ENCODE measurements around the gene PBLD. TPM values are rescaled to one million over a fixed set of nuclear protein-coding genes. Genes with fewer than 3 reads are reported as not detected.
A peak's percentile ranks its signal among the peaks of the same experiment; 100 is the strongest.

Gene PBLD
- total RNA-seq, 1 experiment from 2014 or later, result 2.4 TPM

DNA sequence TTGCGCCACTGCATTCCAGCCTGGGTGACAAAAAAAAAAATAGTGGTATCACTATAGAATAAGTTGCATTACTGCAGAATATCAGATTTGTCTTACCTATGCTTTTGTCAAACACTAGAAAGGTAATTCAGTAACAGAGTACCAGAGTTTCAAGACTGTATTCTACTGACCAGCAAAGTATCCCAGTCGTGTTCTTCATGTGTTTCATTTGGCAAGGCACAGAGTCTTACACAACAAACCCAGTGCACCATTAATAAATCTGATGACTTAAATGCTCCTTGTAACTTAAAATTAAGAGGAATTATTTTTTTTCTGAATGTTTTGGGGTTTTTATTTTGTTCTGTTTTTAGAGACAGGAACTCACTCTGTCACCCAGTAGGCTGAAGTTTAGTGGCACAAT is 34.4 kb upstream of the PBLD start:
- Mint-ChIP-seq H3K27me3 (ENCODE audit: low read depth) (no peaks in the 10 kb centered on the region), H3K4me1 (no peaks in the 10 kb centered on the region), H3K27ac (no peak overlapping the region), H3K36me3 (peaks cover 18% of the 10 kb centered on the region), H3K4me3 (no peak overlapping the region), H3K9me3 (peaks cover 10% of the 10 kb centered on the region)
- TF ChIP-seq CREB1 (CRISPR knock-in tag; IDR thresholded peaks at IDR 0.05), result no peak
- TF ChIP-seq SMAD4 (CRISPR knock-in tag; IDR thresholded peaks at IDR 0.05), result no peak
- TF ChIP-seq, protein P1, sequence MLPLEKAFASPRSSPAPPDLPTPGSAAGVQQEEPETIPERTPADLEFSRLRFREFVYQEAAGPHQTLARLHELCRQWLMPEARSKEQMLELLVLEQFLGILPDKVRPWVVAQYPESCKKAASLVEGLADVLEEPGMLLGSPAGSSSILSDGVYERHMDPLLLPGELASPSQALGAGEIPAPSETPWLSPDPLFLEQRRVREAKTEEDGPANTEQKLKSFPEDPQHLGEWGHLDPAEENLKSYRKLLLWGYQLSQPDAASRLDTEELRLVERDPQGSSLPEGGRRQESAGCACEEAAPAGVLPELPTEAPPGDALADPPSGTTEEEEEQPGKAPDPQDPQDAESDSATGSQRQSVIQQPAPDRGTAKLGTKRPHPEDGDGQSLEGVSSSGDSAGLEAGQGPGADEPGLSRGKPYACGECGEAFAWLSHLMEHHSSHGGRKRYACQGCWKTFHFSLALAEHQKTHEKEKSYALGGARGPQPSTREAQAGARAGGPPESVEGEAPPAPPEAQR (CRISPR knock-in tag; IDR thresholded peaks at IDR 0.05), result no peak
- no peak for TF ChIP-seq TP53 (CRISPR knock-in tag; IDR thresholded peaks at IDR 0.05)
- TF ChIP-seq ATF6 (CRISPR knock-in tag; IDR thresholded peaks at IDR 0.05), result no peak
- no peak for TF ChIP-seq JUN (CRISPR knock-in tag; IDR thresholded peaks at IDR 0.05)
- no peak for TF ChIP-seq ZNF423 (CRISPR knock-in tag; IDR thresholded peaks at IDR 0.05)
- TF ChIP-seq IRF2 (CRISPR knock-in tag; IDR thresholded peaks at IDR 0.05; ENCODE audit: borderline replicate concordance, low read depth), result no peak
- TF ChIP-seq ZNF121 (CRISPR knock-in tag; IDR thresholded peaks at IDR 0.05), result no peak
- no peak for TF ChIP-seq ESRRA (CRISPR knock-in tag; IDR thresholded peaks at IDR 0.05; ENCODE audit: borderline replicate concordance)
- no peak for TF ChIP-seq NFE2L1 (CRISPR knock-in tag; IDR thresholded peaks at IDR 0.05)
- TF ChIP-seq ZNF416 (CRISPR knock-in tag; IDR thresholded peaks at IDR 0.05), result no peak
- no peak for TF ChIP-seq ZNF317 (CRISPR knock-in tag; IDR thresholded peaks at IDR 0.05; ENCODE audit: borderline replicate concordance, low read depth)
- no peak for TF ChIP-seq ATF2 (CRISPR knock-in tag; IDR thresholded peaks at IDR 0.05; ENCODE audit: borderline replicate concordance, low read depth)
- no peak for TF ChIP-seq ELF4 (CRISPR knock-in tag; IDR thresholded peaks at IDR 0.05; ENCODE audit: low read depth)
- ChIA-PET CTCF (no interaction called here), POLR2A (no interaction called here)
- DNase-seq (ENCODE audit: low spot score), result no peak
- ATAC-seq, result no peak

GRCh38 chr10:68366600-68366999 is 33.9 kb upstream of the PBLD start:
- TF ChIP-seq HMGA2 (CRISPR knock-in tag; IDR thresholded peaks at IDR 0.05), result peak; percentile 91
- TF ChIP-seq NR3C1 (CRISPR knock-in tag; conservative IDR thresholded peaks at IDR 0.05; ENCODE audit: low read depth), result no peak
- TF ChIP-seq ZNF396 (CRISPR knock-in tag; IDR thresholded peaks at IDR 0.05; ENCODE audit: borderline replicate concordance), result no peak
- H3K27ac Mint-ChIP-seq, result no peak overlapping the region
- ChIA-PET POLR2A (no interaction called here), CTCF (no interaction called here)
- peaks cover 8% of the 10 kb centered on the region for H3K9me3 Mint-ChIP-seq
- DNase-seq (ENCODE audit: low spot score) (no peak), ATAC-seq (no peak)
- no peaks in the 10 kb centered on the region for H3K4me1 Mint-ChIP-seq
- no peaks in the 10 kb centered on the region for H3K27me3 Mint-ChIP-seq (ENCODE audit: low read depth)
- no peak overlapping the region for H3K4me3 Mint-ChIP-seq
- H3K36me3 Mint-ChIP-seq, result peaks cover 13% of the 10 kb centered on the region

DNA sequence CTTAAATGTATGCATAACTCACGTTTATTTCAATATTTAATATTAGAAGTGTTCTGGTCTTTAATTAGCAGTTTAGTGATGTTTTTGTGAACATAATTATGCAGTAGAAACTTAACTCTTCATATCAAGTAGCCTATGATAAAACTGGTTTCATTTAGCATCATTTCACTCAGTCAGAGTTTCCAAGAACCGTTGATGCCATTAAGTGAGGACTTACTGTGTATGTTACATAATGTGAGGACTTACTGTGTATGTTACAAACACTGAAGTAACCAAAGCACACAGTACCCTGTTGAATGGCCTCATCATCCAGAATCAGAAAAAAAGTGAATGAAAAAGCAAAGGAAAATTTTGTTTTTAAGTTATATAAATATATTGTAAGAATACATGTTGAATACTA is 32.9 kb upstream of the PBLD start:
- H3K27me3 Mint-ChIP-seq (ENCODE audit: low read depth), result no peaks in the 10 kb centered on the region
- H3K9me3 Mint-ChIP-seq, result peaks cover 3% of the 10 kb centered on the region; the same call in 1 of the 2 replicates
- no peak overlapping the region for H3K27ac Mint-ChIP-seq
- ChIA-PET POLR2A (no interaction called here), CTCF (interaction anchor here (0.7 to 1.0 kb wide), 2 partner anchors 17 to 40 kb away, joined by 3 to 7 read pairs; no protein-coding TSS in a partner anchor)
- DNase-seq (ENCODE audit: low spot score) (no peak), ATAC-seq (no peak)
- H3K4me3 Mint-ChIP-seq, result no peak overlapping the region
- H3K36me3 Mint-ChIP-seq, result peaks cover 6% of the 10 kb centered on the region
- H3K4me1 Mint-ChIP-seq, result no peaks in the 10 kb centered on the region
- TF ChIP-seq NR2C2 (CRISPR knock-in tag; IDR thresholded peaks at IDR 0.05) (no peak), FOXK1 (CRISPR knock-in tag; IDR thresholded peaks at IDR 0.05) (no peak), ETV6 (CRISPR knock-in tag; IDR thresholded peaks at IDR 0.05) (no peak), CBFB (CRISPR knock-in tag; IDR thresholded peaks at IDR 0.05; ENCODE audit: low read depth) (no peak), FOXP1 (CRISPR knock-in tag; IDR thresholded peaks at IDR 0.05; ENCODE audit: borderline replicate concordance) (no peak), NR1H2 (CRISPR knock-in tag; IDR thresholded peaks at IDR 0.05) (no peak), AR (CRISPR knock-in tag; IDR thresholded peaks at IDR 0.05) (no peak), KAT7 (CRISPR knock-in tag; IDR thresholded peaks at IDR 0.05; ENCODE audit: borderline replicate concordance) (no peak)
- TF ChIP-seq, protein P2, sequence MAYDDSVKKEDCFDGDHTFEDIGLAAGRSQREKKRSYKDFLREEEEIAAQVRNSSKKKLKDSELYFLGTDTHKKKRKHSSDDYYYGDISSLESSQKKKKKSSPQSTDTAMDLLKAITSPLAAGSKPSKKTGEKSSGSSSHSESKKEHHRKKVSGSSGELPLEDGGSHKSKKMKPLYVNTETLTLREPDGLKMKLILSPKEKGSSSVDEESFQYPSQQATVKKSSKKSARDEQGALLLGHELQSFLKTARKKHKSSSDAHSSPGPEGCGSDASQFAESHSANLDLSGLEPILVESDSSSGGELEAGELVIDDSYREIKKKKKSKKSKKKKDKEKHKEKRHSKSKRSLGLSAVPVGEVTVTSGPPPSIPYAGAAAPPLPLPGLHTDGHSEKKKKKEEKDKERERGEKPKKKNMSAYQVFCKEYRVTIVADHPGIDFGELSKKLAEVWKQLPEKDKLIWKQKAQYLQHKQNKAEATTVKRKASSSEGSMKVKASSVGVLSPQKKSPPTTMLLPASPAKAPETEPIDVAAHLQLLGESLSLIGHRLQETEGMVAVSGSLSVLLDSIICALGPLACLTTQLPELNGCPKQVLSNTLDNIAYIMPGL (CRISPR knock-in tag; IDR thresholded peaks at IDR 0.05), result no peak

Measured in WTC11 (cell line).